ENCODE results near the gene CATSPER3.
A peak's percentile ranks its signal among the peaks of the same experiment; 100 is the strongest.

The CATSPER3 gene

DNA sequence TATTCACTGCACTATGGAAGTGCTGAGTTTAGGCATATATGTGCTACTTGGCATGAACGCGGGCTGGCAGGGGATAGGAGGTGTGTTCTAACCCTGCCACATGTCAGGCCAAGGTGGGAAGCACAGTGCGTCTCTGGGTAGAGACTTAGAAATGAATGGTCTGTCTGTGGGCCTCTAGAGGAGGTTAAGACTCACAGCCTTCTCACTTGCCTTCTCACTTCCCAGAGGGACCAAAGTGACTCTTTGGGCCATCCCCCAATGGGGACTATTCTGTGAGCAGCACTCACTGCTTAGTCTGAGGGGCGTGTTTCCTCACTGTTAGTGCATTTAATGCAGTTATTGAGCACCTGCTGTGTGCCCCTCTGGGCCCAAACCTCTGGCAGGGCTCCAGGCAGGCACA lies 68.7 kb downstream of the CATSPER3 start:
- H3K27me3 ChIP-seq (ENCODE audit: control insufficient read depth, insufficient read depth, low read length): peaks cover 83% of the 10 kb centered on the region
- no CpG with 5 or more reads among the region's 4 CpGs for whole genome bisulfite sequencing (ENCODE audit: insufficient coverage, insufficient read length)
- no peaks in the 10 kb centered on the region for H3K9me3 ChIP-seq (ENCODE audit: control insufficient read depth, insufficient read depth, low read length)
- no peak overlapping the region for H3K4me3 ChIP-seq (ENCODE audit: low read length)
- H3K27ac ChIP-seq (ENCODE audit: low read length): no peak overlapping the region
- H3K36me3 ChIP-seq (ENCODE audit: control insufficient read depth, insufficient read depth, low read length): no peaks in the 10 kb centered on the region
- H3K4me1 ChIP-seq (ENCODE audit: control insufficient read depth, insufficient read depth, low read length): peaks cover 11% of the 10 kb centered on the region; the same call in 1 of the 2 replicates
- no peak for DNase-seq (ENCODE audit: low read depth, low spot score)

DNA sequence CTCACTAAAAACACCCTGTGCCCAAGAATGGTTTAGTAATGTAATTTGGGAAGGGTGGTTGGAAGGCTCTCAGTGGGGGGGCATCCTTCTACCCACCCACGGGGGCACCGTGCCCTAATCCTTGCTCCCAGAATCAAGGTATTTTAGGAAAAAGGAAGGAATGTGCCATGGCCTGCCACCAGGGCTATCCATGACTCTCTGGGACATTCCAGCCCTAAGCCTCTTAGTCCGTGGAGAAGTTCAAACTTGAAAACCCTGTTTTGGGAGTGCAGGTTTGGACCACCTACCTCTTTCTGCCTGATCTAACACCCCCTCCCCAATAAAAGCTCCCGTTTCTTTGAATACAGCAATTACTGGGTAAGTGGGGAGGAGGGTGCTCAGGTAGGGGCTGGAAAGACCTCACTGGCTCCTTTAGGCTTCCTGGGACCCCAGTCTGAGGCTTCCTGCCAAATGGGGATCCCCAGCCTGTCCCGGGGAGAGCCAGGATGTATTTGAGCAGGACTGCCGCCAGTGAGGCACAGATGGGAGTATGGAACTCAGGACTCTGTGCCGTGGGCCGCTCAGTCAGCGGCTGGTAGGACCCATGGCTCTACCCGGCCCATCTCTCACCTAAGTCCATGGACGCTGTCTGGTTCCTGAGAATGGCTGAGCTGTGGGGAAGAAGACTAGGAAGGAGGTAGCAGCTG lies 70.0 kb downstream of the CATSPER3 start:
- Histone ChIP-seq H3K36me3 (ENCODE audit: control insufficient read depth, insufficient read depth, low read length) (no peaks in the 10 kb centered on the region), H3K9me3 (ENCODE audit: control insufficient read depth, insufficient read depth, low read length) (no peaks in the 10 kb centered on the region), H3K27me3 (ENCODE audit: control insufficient read depth, insufficient read depth, low read length) (peaks cover 86% of the 10 kb centered on the region), H3K27ac (ENCODE audit: low read length) (no peak overlapping the region), H3K4me3 (ENCODE audit: low read length) (no peak overlapping the region), H3K4me1 (ENCODE audit: control insufficient read depth, insufficient read depth, low read length) (peaks cover 11% of the 10 kb centered on the region; the same call in 1 of the 2 replicates)
- no CpG with 5 or more reads among the region's 11 CpGs for WGBS (ENCODE audit: insufficient coverage, insufficient read length)
- DNase-seq (ENCODE audit: low read depth, low spot score): no peak

- Histone ChIP-seq H3K27ac (ENCODE audit: low read length) (no peak overlapping the region), H3K36me3 (ENCODE audit: control insufficient read depth, insufficient read depth, low read length) (no peaks in the 10 kb centered on the region), H3K4me1 (ENCODE audit: control insufficient read depth, insufficient read depth, low read length) (peaks cover 10% of the 10 kb centered on the region; the same call in 1 of the 2 replicates), H3K27me3 (ENCODE audit: control insufficient read depth, insufficient read depth, low read length) (peaks cover 87% of the 10 kb centered on the region), H3K9me3 (ENCODE audit: control insufficient read depth, insufficient read depth, low read length) (no peaks in the 10 kb centered on the region), H3K4me3 (ENCODE audit: low read length) (no peak overlapping the region)
- no peak for DNase-seq (ENCODE audit: low read depth, low spot score)
- WGBS (ENCODE audit: insufficient coverage, insufficient read length): no CpG with 5 or more reads among the region's 20 CpGs
These were observed 70.6 kb downstream of the CATSPER3 start for GRCh38 chr5:135038205-135038812.

- no peak overlapping the region for H3K27ac ChIP-seq (ENCODE audit: low read length)
- H3K36me3 ChIP-seq (ENCODE audit: control insufficient read depth, insufficient read depth, low read length): no peaks in the 10 kb centered on the region
- peaks cover 89% of the 10 kb centered on the region for H3K27me3 ChIP-seq (ENCODE audit: control insufficient read depth, insufficient read depth, low read length)
- WGBS (ENCODE audit: insufficient coverage, insufficient read length): no CpG with 5 or more reads among the region's 42 CpGs
- H3K4me3 ChIP-seq (ENCODE audit: low read length): no peak overlapping the region
- no peak for DNase-seq (ENCODE audit: low read depth, low spot score)
- no peaks in the 10 kb centered on the region for H3K9me3 ChIP-seq (ENCODE audit: control insufficient read depth, insufficient read depth, low read length)
- H3K4me1 ChIP-seq (ENCODE audit: control insufficient read depth, insufficient read depth, low read length): peaks cover 10% of the 10 kb centered on the region; the same call in 1 of the 2 replicates
These were observed 71.1 kb downstream of the CATSPER3 start for GRCh38 chr5:135038813-135039270.

DNA sequence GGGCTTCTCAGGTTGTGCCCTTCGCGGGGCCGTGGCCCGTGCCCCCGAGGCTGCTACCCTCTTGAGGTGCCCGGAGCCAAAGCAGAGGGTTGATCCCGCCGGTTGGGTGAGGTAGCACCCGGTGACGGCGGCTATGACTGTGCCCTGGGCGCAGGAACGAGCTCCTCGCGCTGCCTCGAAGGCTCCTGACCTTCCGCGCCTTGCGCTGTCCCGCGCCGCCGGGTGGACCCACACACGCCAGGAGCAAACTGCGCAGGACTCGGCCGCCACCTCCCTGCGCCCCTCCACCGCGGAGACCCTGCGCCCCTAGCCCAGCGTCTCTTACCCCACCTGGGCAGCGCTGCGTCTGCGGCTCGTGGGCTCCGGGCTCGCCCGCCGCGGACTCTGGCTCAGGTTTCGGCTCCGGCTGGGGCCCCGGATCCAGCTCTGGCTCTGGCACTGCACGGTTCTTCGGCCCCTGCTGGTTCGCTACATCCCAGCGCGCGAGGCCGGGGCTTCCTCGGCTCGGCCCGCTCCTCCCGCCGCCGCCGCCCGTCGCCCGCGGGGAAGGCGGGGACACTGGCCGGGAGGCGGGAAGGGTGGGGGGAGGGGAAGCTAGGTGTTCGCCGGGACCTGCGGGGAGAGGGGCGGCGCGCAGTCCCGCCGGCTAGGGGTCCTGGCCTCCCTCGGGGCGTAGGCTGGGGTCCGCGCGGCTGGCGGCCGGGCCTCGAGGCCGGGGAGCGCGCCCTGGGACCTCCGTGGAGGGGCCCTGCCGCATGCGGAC lies 71.7 kb downstream of the CATSPER3 start:
- Histone ChIP-seq H3K27me3 (ENCODE audit: control insufficient read depth, insufficient read depth, low read length) (peaks cover 94% of the 10 kb centered on the region), H3K4me1 (ENCODE audit: control insufficient read depth, insufficient read depth, low read length) (peaks cover 10% of the 10 kb centered on the region; the same call in 1 of the 2 replicates), H3K36me3 (ENCODE audit: control insufficient read depth, insufficient read depth, low read length) (no peaks in the 10 kb centered on the region), H3K4me3 (ENCODE audit: low read length) (peak overlapping the region; percentile 17; the same call in 1 of the 2 replicates), H3K9me3 (ENCODE audit: control insufficient read depth, insufficient read depth, low read length) (no peaks in the 10 kb centered on the region), H3K27ac (ENCODE audit: low read length) (no peak overlapping the region)
- WGBS (ENCODE audit: insufficient coverage, insufficient read length): no CpG with 5 or more reads among the region's 87 CpGs
- DNase-seq (ENCODE audit: low read depth, low spot score): no peak

- DNase-seq (ENCODE audit: low read depth, low spot score): no peak
- Histone ChIP-seq H3K9me3 (ENCODE audit: control insufficient read depth, insufficient read depth, low read length) (no peaks in the 10 kb centered on the region), H3K36me3 (ENCODE audit: control insufficient read depth, insufficient read depth, low read length) (no peaks in the 10 kb centered on the region), H3K4me3 (ENCODE audit: low read length) (peak overlapping the region; percentile 17; the same call in 1 of the 2 replicates), H3K27me3 (ENCODE audit: control insufficient read depth, insufficient read depth, low read length) (peaks cover 90% of the 10 kb centered on the region), H3K4me1 (ENCODE audit: control insufficient read depth, insufficient read depth, low read length) (peaks cover 10% of the 10 kb centered on the region; the same call in 1 of the 2 replicates), H3K27ac (ENCODE audit: low read length) (no peak overlapping the region)
- WGBS (ENCODE audit: insufficient coverage, insufficient read length): no CpG with 5 or more reads among the region's 11 CpGs
These were observed 72.3 kb downstream of the CATSPER3 start for GRCh38 chr5:135040034-135040332.

DNA sequence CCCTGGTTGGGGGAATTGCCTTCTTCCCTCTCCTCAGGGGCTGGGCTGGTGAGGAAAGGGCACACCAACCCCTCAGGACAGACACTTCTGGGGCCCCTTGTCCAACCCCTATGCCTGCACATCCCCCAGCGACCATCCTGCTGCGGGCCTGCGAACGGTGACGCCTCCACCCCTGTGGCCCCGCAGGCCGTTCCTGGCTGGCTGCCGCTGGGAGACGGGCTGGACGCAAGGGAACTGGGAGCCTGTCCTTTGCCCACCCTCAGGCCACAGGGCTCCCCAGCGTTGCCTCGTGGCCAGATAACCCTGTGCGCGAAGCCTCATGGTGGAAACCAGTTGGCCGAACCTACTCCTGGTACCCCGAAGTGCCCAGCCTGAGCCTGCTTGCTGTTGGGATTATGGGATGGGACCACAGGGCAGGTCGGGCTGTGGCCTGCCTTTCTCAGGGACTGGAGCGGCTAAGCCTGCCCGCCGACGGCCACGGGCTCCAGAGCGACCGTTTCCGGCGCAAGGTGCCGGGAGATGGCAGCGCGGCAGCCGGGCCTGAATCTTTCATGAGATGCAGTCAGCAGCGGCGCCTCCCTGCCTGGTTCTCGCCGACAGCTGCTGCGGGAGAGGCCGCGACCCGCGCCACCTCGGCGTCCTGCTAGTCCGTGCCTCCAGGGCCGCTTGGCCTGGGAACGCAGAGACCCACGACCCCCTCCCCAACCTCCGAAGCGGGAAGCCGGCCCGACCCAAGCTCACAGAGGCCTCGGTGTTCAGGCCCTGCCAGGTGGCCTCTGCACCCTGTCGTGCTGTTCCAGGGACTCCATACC lies 72.8 kb downstream of the CATSPER3 start:
- Histone ChIP-seq H3K27me3 (ENCODE audit: control insufficient read depth, insufficient read depth, low read length) (peaks cover 84% of the 10 kb centered on the region), H3K27ac (ENCODE audit: low read length) (no peak overlapping the region), H3K4me1 (ENCODE audit: control insufficient read depth, insufficient read depth, low read length) (peaks cover 10% of the 10 kb centered on the region; the same call in 1 of the 2 replicates), H3K4me3 (ENCODE audit: low read length) (peak overlapping the region; percentile 8; the same call in 1 of the 2 replicates), H3K9me3 (ENCODE audit: control insufficient read depth, insufficient read depth, low read length) (no peaks in the 10 kb centered on the region), H3K36me3 (ENCODE audit: control insufficient read depth, insufficient read depth, low read length) (no peaks in the 10 kb centered on the region)
- whole genome bisulfite sequencing (ENCODE audit: insufficient coverage, insufficient read length): no CpG with 5 or more reads among the region's 51 CpGs
- DNase-seq (ENCODE audit: low read depth, low spot score): no peak

DNA sequence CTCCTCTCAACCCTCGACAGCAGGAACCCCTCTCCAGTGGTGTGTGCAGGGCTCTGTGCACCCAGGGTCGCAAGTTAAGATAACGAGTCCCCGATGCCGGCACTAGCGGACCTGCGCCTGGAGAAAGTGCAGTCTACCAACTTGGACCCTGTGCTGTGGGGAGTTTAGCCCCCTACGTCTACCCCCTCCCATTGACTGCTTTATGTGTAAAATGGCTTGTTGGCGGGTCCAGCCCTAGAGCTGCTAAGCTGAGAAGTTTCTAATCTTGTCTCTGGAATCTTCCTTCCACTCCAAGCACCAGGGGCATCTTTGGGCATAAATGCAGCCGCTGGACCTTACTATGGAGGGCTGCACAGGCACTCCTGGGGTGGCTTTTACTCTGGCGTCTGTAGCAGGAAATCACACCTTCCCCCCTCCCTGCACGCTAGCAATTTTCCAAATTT lies 73.5 kb downstream of the CATSPER3 start:
- no peak for DNase-seq (ENCODE audit: low read depth, low spot score)
- Histone ChIP-seq H3K4me1 (ENCODE audit: control insufficient read depth, insufficient read depth, low read length) (peaks cover 10% of the 10 kb centered on the region; the same call in 1 of the 2 replicates), H3K27ac (ENCODE audit: low read length) (no peak overlapping the region), H3K4me3 (ENCODE audit: low read length) (no peak overlapping the region), H3K36me3 (ENCODE audit: control insufficient read depth, insufficient read depth, low read length) (no peaks in the 10 kb centered on the region), H3K27me3 (ENCODE audit: control insufficient read depth, insufficient read depth, low read length) (peaks cover 78% of the 10 kb centered on the region), H3K9me3 (ENCODE audit: control insufficient read depth, insufficient read depth, low read length) (no peaks in the 10 kb centered on the region)
- WGBS (ENCODE audit: insufficient coverage, insufficient read length): no CpG with 5 or more reads among the region's 12 CpGs

DNA sequence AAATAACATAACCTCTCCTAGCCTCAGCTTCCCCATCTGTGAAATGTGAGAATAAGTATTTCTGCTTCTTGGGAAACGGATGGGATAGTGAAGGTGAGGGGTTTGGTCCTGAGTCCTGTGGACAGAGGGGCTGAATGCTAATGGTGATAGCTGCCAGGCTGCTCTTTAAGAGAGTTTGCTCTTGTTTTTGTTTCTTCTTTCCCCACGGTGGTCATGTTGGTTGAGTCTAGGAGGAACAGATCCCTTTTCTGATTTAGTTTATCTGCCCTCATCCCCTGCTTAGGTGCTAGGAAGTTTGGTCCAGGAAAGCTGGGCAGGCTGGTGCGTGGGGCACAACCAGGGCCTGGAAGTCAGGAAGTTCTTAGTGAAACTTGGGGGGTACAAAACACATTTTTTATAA lies 74.0 kb downstream of the CATSPER3 start:
- no peak for DNase-seq (ENCODE audit: low read depth, low spot score)
- Histone ChIP-seq H3K36me3 (ENCODE audit: control insufficient read depth, insufficient read depth, low read length) (no peaks in the 10 kb centered on the region), H3K9me3 (ENCODE audit: control insufficient read depth, insufficient read depth, low read length) (no peaks in the 10 kb centered on the region), H3K4me3 (ENCODE audit: low read length) (no peak overlapping the region), H3K27ac (ENCODE audit: low read length) (no peak overlapping the region), H3K27me3 (ENCODE audit: control insufficient read depth, insufficient read depth, low read length) (peaks cover 74% of the 10 kb centered on the region), H3K4me1 (ENCODE audit: control insufficient read depth, insufficient read depth, low read length) (peaks cover 10% of the 10 kb centered on the region; the same call in 1 of the 2 replicates)
- WGBS (ENCODE audit: insufficient coverage, insufficient read length): no CpG with 5 or more reads among the region's 3 CpGs

GRCh38 chr5:135042595-135042994 lies 74.9 kb downstream of the CATSPER3 start:
- Histone ChIP-seq H3K27me3 (ENCODE audit: control insufficient read depth, insufficient read depth, low read length) (peaks cover 66% of the 10 kb centered on the region), H3K4me1 (ENCODE audit: control insufficient read depth, insufficient read depth, low read length) (peaks cover 10% of the 10 kb centered on the region; the same call in 1 of the 2 replicates), H3K36me3 (ENCODE audit: control insufficient read depth, insufficient read depth, low read length) (no peaks in the 10 kb centered on the region), H3K4me3 (ENCODE audit: low read length) (no peak overlapping the region), H3K9me3 (ENCODE audit: control insufficient read depth, insufficient read depth, low read length) (no peaks in the 10 kb centered on the region), H3K27ac (ENCODE audit: low read length) (no peak overlapping the region)
- no peak for DNase-seq (ENCODE audit: low read depth, low spot score)
- no CpG with 5 or more reads among the region's 1 CpG for WGBS (ENCODE audit: insufficient coverage, insufficient read length)
